Endodermal cell (in vitro differentiated cells): Measurements from ENCODE around the gene HSPA6. TPM values are rescaled to one million over a fixed set of nuclear protein-coding genes. Genes with fewer than 3 reads are reported as not detected.
"Not testable (repeated sequence)": the region's sequence is repeated elsewhere in the genome, so short reads cannot be mapped to it uniquely, and the experiment has no call there.

Experiments
- DNase-seq: peaks from one replicate; pipeline ENCODE4 v3.0.0-alpha.2; 2017
- H3K27ac ChIP-seq: 2 replicates; pipeline ENCODE4 v1.5.1; 2013; ENCODE audit warnings: mild to moderate bottlenecking, low read depth, low read length, moderate library complexity
- H3K27me3 ChIP-seq: 2 replicates; pipeline ENCODE4 v1.6.1; 2013; ENCODE audit warnings: mild to moderate bottlenecking, low read length, moderate library complexity; ENCODE audit not compliant: insufficient read depth, control insufficient read depth, poor library complexity, severe bottlenecking
- H3K36me3 ChIP-seq: 2 replicates; pipeline ENCODE4 v1.7.0; 2013; ENCODE audit warnings: mild to moderate bottlenecking, low read length, moderate library complexity; ENCODE audit not compliant: control insufficient read depth, insufficient read depth
- H3K4me1 ChIP-seq: one replicate; pipeline ENCODE4 v1.7.0; 2013; ENCODE audit warnings: low read length; ENCODE audit not compliant: control insufficient read depth, insufficient read depth
- H3K4me3 ChIP-seq: 2 replicates; pipeline ENCODE4 v1.5.1; 2013; ENCODE audit warnings: mild to moderate bottlenecking, low read length, moderate library complexity
- H3K9ac ChIP-seq: 2 replicates; pipeline ENCODE4 v1.6.1; 2013; ENCODE audit warnings: mild to moderate bottlenecking, low read length, moderate library complexity; ENCODE audit not compliant: poor library complexity, severe bottlenecking; ENCODE audit errors: extremely low read depth
- H3K9me3 ChIP-seq: 2 replicates; pipeline ENCODE4 v1.6.1; 2013; ENCODE audit warnings: mild to moderate bottlenecking, low read length, moderate library complexity; ENCODE audit not compliant: control insufficient read depth
- H3K27ac Mint-ChIP-seq: 2 replicates; pipeline ENCODE4 v1.8.0; 2020; ENCODE audit warnings: mixed read lengths
- H3K27me3 Mint-ChIP-seq: 2 replicates; pipeline ENCODE4 v1.8.0; 2021; ENCODE audit warnings: mild to moderate bottlenecking, mixed read lengths; ENCODE audit not compliant: insufficient read depth
- H3K36me3 Mint-ChIP-seq: 2 replicates; pipeline ENCODE4 v1.8.0; 2020; ENCODE audit warnings: low read depth, mixed read lengths
- H3K4me1 Mint-ChIP-seq: 2 replicates; pipeline ENCODE4 v1.8.0; 2020; ENCODE audit warnings: mixed read lengths
- H3K4me3 Mint-ChIP-seq: 2 replicates; pipeline ENCODE4 v1.8.0; 2020; ENCODE audit warnings: mild to moderate bottlenecking, moderate library complexity, mixed read lengths
- H3K9me3 Mint-ChIP-seq: 2 replicates; pipeline ENCODE4 v1.8.0; 2020; ENCODE audit warnings: mild to moderate bottlenecking, mixed read lengths
- CTCF ChIP-seq: fragments of 200-600 bp; sonication (generic); conservative IDR thresholded peaks from 2 replicates; pipeline ENCODE4 v1.5.0; 2021; ENCODE audit warnings: antibody characterized with exemption, mild to moderate bottlenecking
- WGBS, 2 experiments: methylation state at CpG; one replicate each; pipeline versions ENCODE4 v1.1.5 to v1.1.7; 2013; ENCODE audit warnings: missing lambda C conversion rate in 2 of 2, mixed read lengths in 1 of 2; ENCODE audit not compliant: insufficient coverage in 1 of 2, insufficient read length in 1 of 2; 5-methylcytosine and 5-hydroxymethylcytosine counted together
- total RNA-seq, 2 donors: library from RNA; stranded (reverse); fragmentation: NEBNext Ultra II Directional in 1 of 2; extraction: Animal tissue kit (Norgen Biotek cat#: 25700) in 1 of 2; gene quantifications; 2 replicates in 1 of 2; 3 replicates in 1 of 2; pipeline ENCODE4 v1.2.1, GENCODE V29; 2021

HSPA6 gene
- total RNA-seq, 2 donors from 2014 or later, result not detected

GRCh38 chr1:161545005-161545731 lies 20.8 kb downstream of the HSPA6 start:
- peaks cover 35% of the 10 kb centered on the region for H3K27me3 Mint-ChIP-seq
- not testable (repeated sequence) for H3K4me3 ChIP-seq, H3K4me1 Mint-ChIP-seq, H3K4me1 ChIP-seq, H3K9me3 ChIP-seq, DNase-seq, H3K4me3 Mint-ChIP-seq, H3K36me3 Mint-ChIP-seq, H3K27ac ChIP-seq, H3K36me3 ChIP-seq, H3K9me3 Mint-ChIP-seq, H3K27ac Mint-ChIP-seq, H3K9ac ChIP-seq
- 90 to 91% methylated on average over 8 to 10 of the region's 11 CpGs for WGBS, 2 experiments
- peaks cover 18% of the 10 kb centered on the region for H3K27me3 ChIP-seq

GRCh38 chr1:161547995-161548741 lies 23.8 kb downstream of the HSPA6 start:
- H3K27ac Mint-ChIP-seq, DNase-seq, H3K36me3 ChIP-seq, H3K9me3 ChIP-seq, H3K9ac ChIP-seq, H3K4me1 ChIP-seq, H3K27me3 ChIP-seq, H3K4me1 Mint-ChIP-seq, H3K4me3 Mint-ChIP-seq, H3K4me3 ChIP-seq, H3K9me3 Mint-ChIP-seq, H3K36me3 Mint-ChIP-seq, H3K27ac ChIP-seq: not testable (repeated sequence)
- peaks cover 14% of the 10 kb centered on the region for H3K27me3 Mint-ChIP-seq
- WGBS, 2 experiments, result 92% methylated on average over 6 of the region's 8 CpGs; no CpG with 5 or more reads in 1 of the 2 experiments

- DNase-seq, H3K27ac ChIP-seq, H3K4me1 Mint-ChIP-seq, H3K27ac Mint-ChIP-seq, H3K4me1 ChIP-seq, H3K9me3 ChIP-seq, H3K9ac ChIP-seq, H3K36me3 Mint-ChIP-seq, H3K4me3 Mint-ChIP-seq, H3K4me3 ChIP-seq, H3K9me3 Mint-ChIP-seq, H3K36me3 ChIP-seq, H3K27me3 ChIP-seq: not testable (repeated sequence)
- 100% methylated on average over 1 of the region's 2 CpGs; no CpG with 5 or more reads in 1 of the 2 experiments for WGBS, 2 experiments
- H3K27me3 Mint-ChIP-seq, result peaks cover 16% of the 10 kb centered on the region
These were observed 24.5 kb downstream of the HSPA6 start for GRCh38 chr1:161548749-161549406.

- H3K27ac Mint-ChIP-seq, result no peak within 1 kb of the TSS
- no peak for DNase-seq
- no peaks in the 10 kb centered on the region for H3K9me3 Mint-ChIP-seq
- H3K4me1 Mint-ChIP-seq, result no peaks in the 10 kb centered on the region
- H3K27me3 Mint-ChIP-seq, result peaks cover 16% of the 10 kb centered on the region
- H3K27ac ChIP-seq, result no peak within 1 kb of the TSS
- H3K36me3 Mint-ChIP-seq, result no peaks in the 10 kb centered on the region
- no peaks in the 10 kb centered on the region for H3K27me3 ChIP-seq
- H3K4me3 ChIP-seq, result no peak within 1 kb of the TSS
- no peaks in the 10 kb centered on the region for H3K4me1 ChIP-seq
- no peak for TF ChIP-seq CTCF
- H3K4me3 Mint-ChIP-seq, result no peak within 1 kb of the TSS
- 87% methylated on average over 2 of the region's 2 CpGs; no CpG with 5 or more reads in 1 of the 2 experiments for whole genome bisulfite sequencing, 2 experiments
- no peaks in the 10 kb centered on the region for H3K36me3 ChIP-seq
- no peak within 1 kb of the TSS for H3K9ac ChIP-seq
- H3K9me3 ChIP-seq, result no peaks in the 10 kb centered on the region
These were observed 25.3 kb downstream of the HSPA6 start, which contains the start of gene FCGR3A for GRCh38 chr1:161549652-161550051. FCGR3A (minus strand) TSS chr1:161549818; CDS start chr1:161549736, 82 bp downstream.

GRCh38 chr1:161550942-161551341 lies 26.6 kb downstream of the HSPA6 start:
- 90% methylated on average over 2 to 4 of the region's 5 CpGs for WGBS, 2 experiments
- not testable (repeated sequence) for H3K4me1 Mint-ChIP-seq, H3K4me3 Mint-ChIP-seq, H3K27ac Mint-ChIP-seq, H3K36me3 Mint-ChIP-seq, H3K27me3 ChIP-seq, H3K9me3 Mint-ChIP-seq, H3K36me3 ChIP-seq, H3K27ac ChIP-seq, H3K9ac ChIP-seq, H3K4me1 ChIP-seq, H3K4me3 ChIP-seq, H3K9me3 ChIP-seq, DNase-seq
- H3K27me3 Mint-ChIP-seq, result peaks cover 18% of the 10 kb centered on the region

- not testable (repeated sequence) for H3K4me1 Mint-ChIP-seq, DNase-seq, H3K27ac Mint-ChIP-seq, H3K36me3 ChIP-seq, H3K27ac ChIP-seq, H3K9me3 Mint-ChIP-seq, H3K9me3 ChIP-seq, H3K4me3 Mint-ChIP-seq, H3K9ac ChIP-seq, H3K4me1 ChIP-seq, H3K4me3 ChIP-seq, H3K27me3 ChIP-seq, H3K36me3 Mint-ChIP-seq
- peaks cover 16% of the 10 kb centered on the region for H3K27me3 Mint-ChIP-seq
- 90% methylated on average over 1 of the region's 2 CpGs; no CpG with 5 or more reads in 1 of the 2 experiments for WGBS, 2 experiments
These were observed 29.3 kb downstream of the HSPA6 start for GRCh38 chr1:161553631-161554030.
